SK-N-MC (cell line): Measurements from ENCODE around the gene ANKS1B.

Experiments
- EZH2 ChIP-seq: fragments of 200-600 bp; sonication (generic); IDR thresholded peaks from one replicate; pipeline ENCODE4 v1.6.1; 2017; ENCODE audit warnings: antibody characterized with exemption
- POLR2AphosphoS5 ChIP-seq: IDR thresholded peaks from 2 replicates; pipeline ENCODE4 v1.6.1; 2012; ENCODE audit warnings: mild to moderate bottlenecking, low read depth, low read length, borderline replicate concordance

- TF ChIP-seq POLR2AphosphoS5 (no peak), EZH2 (no peak)
These were observed 792.2 kb downstream of the ANKS1B start for GRCh38 chr12:99192489-99192888.
